Suprapubic skin (tissue), 4 donors: Measurements from ENCODE around the gene CCDC69. TPM values are rescaled to one million over a fixed set of nuclear protein-coding genes. Genes with fewer than 3 reads are reported as not detected.
A peak's percentile ranks its signal among the peaks of the same experiment; 100 is the strongest.

Experiments
- DNase-seq, 2 donors: peaks; one replicate each; pipeline ENCODE4 v3.0.0-alpha.2; 2019; ENCODE audit warnings: low spot score in 2 of 2
- H3K27ac ChIP-seq: fragments of 200-600 bp; sonication (generic); one replicate; pipeline ENCODE4 v1.5.1; 2019
- H3K27me3 ChIP-seq: fragments of 200-600 bp; sonication (generic); one replicate; pipeline ENCODE4 v1.5.1; 2019
- H3K36me3 ChIP-seq: fragments of 200-600 bp; sonication (generic); one replicate; pipeline ENCODE4 v1.5.1; 2019
- H3K4me1 ChIP-seq: fragments of 200-600 bp; sonication (generic); one replicate; pipeline ENCODE4 v1.5.1; 2019
- H3K4me3 ChIP-seq: fragments of 200-600 bp; sonication (generic); one replicate; pipeline ENCODE4 v1.5.1; 2019; ENCODE audit warnings: mild to moderate bottlenecking
- H3K9me3 ChIP-seq: fragments of 200-600 bp; sonication (generic); one replicate; pipeline ENCODE4 v1.5.1; 2019
- CTCF ChIP-seq, 2 donors: fragments of 200-600 bp in 1 of 2; fragments of 450-650 bp in 1 of 2; sonication (generic) in 1 of 2; IDR thresholded peaks; one replicate each; pipeline ENCODE4 v1.5.1; 2016 to 2019; ENCODE audit warnings: antibody characterized with exemption in 2 of 2, mild to moderate bottlenecking in 1 of 2, moderate library complexity in 1 of 2
- EP300 ChIP-seq: sonication (generic); formaldehyde crosslinking; IDR thresholded peaks from one replicate; pipeline ENCODE4 v1.6.1; 2017; ENCODE audit warnings: antibody characterized with exemption
- POLR2A ChIP-seq, 2 donors: fragments of 450-650 bp; IDR thresholded peaks; one replicate each; pipeline ENCODE4 v1.6.1; 2017; ENCODE audit warnings: antibody characterized with exemption in 2 of 2, mild to moderate bottlenecking in 2 of 2, moderate library complexity in 2 of 2
- POLR2AphosphoS5 ChIP-seq, 3 donors: sonication (generic); formaldehyde crosslinking; IDR thresholded peaks; one replicate each; pipeline ENCODE4 v1.6.1; 2017; ENCODE audit warnings: antibody characterized with exemption in 3 of 3
- WGBS: methylation state at CpG from one replicate; pipeline ENCODE4 v1.1.5; 2018; 5-methylcytosine and 5-hydroxymethylcytosine counted together
- total RNA-seq, 4 donors: library from RNA; depleted of rRNA; stranded (reverse); fragments of >200 nt; gene quantifications; one replicate each; pipeline ENCODE4 v1.1.0, GENCODE V29; 2016

Gene CCDC69
- total RNA-seq, 4 donors from 2014 or later = 11.5 to 32.3 (median 26.8) TPM

DNA sequence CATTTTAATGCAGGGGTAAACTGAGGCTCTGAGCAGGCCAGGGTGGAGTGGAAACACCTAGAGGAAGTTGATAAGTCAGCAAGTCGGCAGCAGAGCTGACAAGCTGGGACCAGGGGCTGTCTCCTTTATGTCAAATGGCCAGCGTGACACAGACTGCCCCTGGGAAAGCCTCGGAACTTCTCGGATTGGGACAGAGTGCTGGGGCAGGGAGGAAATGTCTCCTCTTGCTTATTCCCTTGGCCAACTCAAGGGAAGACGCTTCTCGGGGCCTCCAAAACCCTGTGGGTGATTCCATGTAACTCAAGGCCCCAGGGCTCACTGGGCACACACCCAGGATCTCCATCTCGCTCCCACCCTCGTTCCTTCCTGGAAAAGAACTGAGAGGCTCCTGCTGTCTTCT is 40.9 kb downstream of the CCDC69 start:
- no peak for TF ChIP-seq EP300
- no peak for TF ChIP-seq POLR2AphosphoS5 (IDR thresholded peaks at IDR 0.05)
- TF ChIP-seq CTCF (IDR thresholded peaks at IDR 0.05) = no peak
- TF ChIP-seq POLR2A (IDR thresholded peaks at IDR 0.05) = no peak
- DNase-seq = peak in 1 of 2 donors; percentile 53
- Histone ChIP-seq H3K4me3 (no peak overlapping the region), H3K27ac (no peak overlapping the region), H3K36me3 (no peaks in the 10 kb centered on the region), H3K9me3 (no peaks in the 10 kb centered on the region), H3K27me3 (no peaks in the 10 kb centered on the region), H3K4me1 (no peaks in the 10 kb centered on the region)
- WGBS = 77% methylated on average over 8 of the region's 8 CpGs

GRCh38 chr5:151182524-151182900 is 41.4 kb downstream of the CCDC69 start:
- Histone ChIP-seq H3K9me3 (no peaks in the 10 kb centered on the region), H3K4me3 (no peak overlapping the region), H3K4me1 (no peaks in the 10 kb centered on the region), H3K27me3 (no peaks in the 10 kb centered on the region), H3K27ac (no peak overlapping the region), H3K36me3 (no peaks in the 10 kb centered on the region)
- DNase-seq = no peak
- 92% methylated on average over 2 of the region's 4 CpGs for WGBS
- TF ChIP-seq EP300 (no peak), POLR2A (IDR thresholded peaks at IDR 0.05) (no peak), POLR2AphosphoS5 (IDR thresholded peaks at IDR 0.05) (no peak)

DNA sequence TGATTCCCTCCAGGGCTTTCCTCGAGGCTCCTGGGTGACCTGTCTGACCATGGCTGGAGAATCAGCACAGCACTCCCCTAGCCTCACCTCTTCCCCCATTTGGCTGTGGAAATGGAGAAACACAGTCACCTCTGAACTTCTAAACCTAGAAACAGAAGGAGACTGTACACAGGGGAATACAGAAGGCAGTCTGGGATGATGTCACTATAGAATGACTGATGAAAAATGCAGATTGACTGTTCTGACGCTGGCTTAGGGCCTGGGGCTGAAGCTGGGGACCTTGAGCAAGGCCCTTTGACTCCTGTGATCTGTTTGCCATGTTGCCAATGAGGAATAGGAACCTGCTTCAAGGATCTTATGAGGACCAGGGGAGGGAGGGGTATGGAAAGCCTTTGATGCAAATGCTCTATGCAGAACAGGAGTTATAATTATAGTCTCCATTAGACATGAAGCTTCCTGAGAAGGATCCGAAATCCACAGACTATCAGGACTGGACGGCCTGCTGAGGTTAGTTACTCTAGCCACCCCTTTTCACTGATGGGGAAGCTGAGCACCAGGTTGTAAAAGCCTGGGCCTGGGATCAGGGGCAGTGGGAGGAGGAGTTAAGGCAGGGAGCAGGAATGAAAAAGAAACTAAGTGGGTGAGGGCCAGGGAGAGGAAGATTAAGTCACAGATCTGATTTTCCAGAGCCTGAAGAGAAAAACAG is 41.9 kb downstream of the CCDC69 start:
- Histone ChIP-seq H3K9me3 (no peaks in the 10 kb centered on the region), H3K4me1 (no peaks in the 10 kb centered on the region), H3K4me3 (no peak overlapping the region), H3K27me3 (no peaks in the 10 kb centered on the region), H3K27ac (no peak overlapping the region), H3K36me3 (no peaks in the 10 kb centered on the region)
- TF ChIP-seq POLR2A (IDR thresholded peaks at IDR 0.05) = no peak
- no peak for TF ChIP-seq EP300
- no peak for TF ChIP-seq POLR2AphosphoS5 (IDR thresholded peaks at IDR 0.05)
- TF ChIP-seq CTCF (IDR thresholded peaks at IDR 0.05) = no peak
- peak in 1 of 2 donors; percentile 28 for DNase-seq
- 73% methylated on average over 4 of the region's 4 CpGs for WGBS

DNA sequence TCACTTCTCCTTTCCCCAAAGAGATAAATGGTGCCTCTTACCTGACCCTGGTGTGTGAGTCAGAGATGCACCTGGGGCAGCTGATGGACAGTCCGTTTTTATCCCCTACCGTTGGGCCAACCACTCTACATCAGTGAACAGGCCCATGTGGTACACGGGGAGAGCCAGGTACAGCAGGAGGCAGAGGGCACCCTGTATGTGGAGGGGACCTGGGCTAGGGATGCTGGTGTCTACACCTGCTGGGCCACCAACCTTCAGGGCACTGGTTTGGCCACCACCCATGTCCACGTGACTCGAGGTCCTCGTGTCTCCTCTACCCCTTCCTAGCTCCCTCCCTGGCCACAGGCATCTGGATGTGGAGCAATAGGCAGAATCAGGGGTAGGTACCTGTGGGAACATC is 43.6 kb downstream of the CCDC69 start:
- 98% methylated on average over 5 of the region's 6 CpGs for WGBS
- no peak for TF ChIP-seq POLR2AphosphoS5 (IDR thresholded peaks at IDR 0.05)
- TF ChIP-seq POLR2A (IDR thresholded peaks at IDR 0.05) = no peak
- TF ChIP-seq EP300 = no peak
- TF ChIP-seq CTCF (IDR thresholded peaks at IDR 0.05) = no peak
- peak; percentile 49 to 52 for DNase-seq
- no peaks in the 10 kb centered on the region for H3K27me3 ChIP-seq
- H3K36me3 ChIP-seq = no peaks in the 10 kb centered on the region
- H3K9me3 ChIP-seq = no peaks in the 10 kb centered on the region
- H3K4me3 ChIP-seq = no peak overlapping the region
- no peaks in the 10 kb centered on the region for H3K4me1 ChIP-seq
- H3K27ac ChIP-seq = no peak overlapping the region

DNA sequence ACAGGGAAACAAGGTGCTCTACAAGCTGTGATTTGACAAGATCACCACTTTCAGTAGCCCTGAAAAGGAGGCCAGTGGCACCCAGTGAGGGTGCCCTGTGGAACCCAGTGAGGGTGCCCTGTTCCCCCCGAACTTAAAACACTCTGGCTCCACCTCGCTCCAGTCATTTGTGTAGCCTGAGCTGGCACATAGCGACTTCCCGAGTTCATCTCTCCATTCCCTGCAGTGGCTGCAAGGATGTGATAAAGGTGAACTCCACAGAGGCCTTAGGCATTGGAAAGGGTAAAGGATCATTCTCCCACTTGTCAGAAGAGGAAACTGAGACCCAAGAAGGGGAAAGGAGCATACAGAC is 44.4 kb downstream of the CCDC69 start:
- DNase-seq = peak in 1 of 2 donors; percentile 61
- TF ChIP-seq POLR2AphosphoS5 (IDR thresholded peaks at IDR 0.05) (no peak), POLR2A (IDR thresholded peaks at IDR 0.05) (no peak), EP300 (no peak), CTCF (IDR thresholded peaks at IDR 0.05) (no peak)
- H3K27ac ChIP-seq = no peak overlapping the region
- no peaks in the 10 kb centered on the region for H3K4me1 ChIP-seq
- 90% methylated on average over 4 of the region's 4 CpGs for WGBS
- no peaks in the 10 kb centered on the region for H3K27me3 ChIP-seq
- H3K4me3 ChIP-seq = no peak overlapping the region
- H3K9me3 ChIP-seq = no peaks in the 10 kb centered on the region
- no peaks in the 10 kb centered on the region for H3K36me3 ChIP-seq
